NCI-H1436 treated with DMSO at 0.1 percent for 48 hours (cell line): Measurements from ENCODE around the gene CNTN4.
"Not testable (repeated sequence)": the region's sequence is repeated elsewhere in the genome, so short reads cannot be mapped to it uniquely, and the experiment has no call there.

ENCODE experiments used
- DNase-seq: peaks from one replicate; lab custom pipeline; 2025; lab: John Stamatoyannopoulos, UW

CNTN4 gene

GRCh38 chr3:2978977-2979732, 880.5 kb downstream of the CNTN4 start:
- no peak for DNase-seq

- DNase-seq, result no peak
These were observed 885.6 kb downstream of the CNTN4 start for GRCh38 chr3:2984005-2984830.

GRCh38 chr3:2984831-2985220, 886.2 kb downstream of the CNTN4 start:
- DNase-seq, result no peak

- no peak for DNase-seq
These were observed 886.8 kb downstream of the CNTN4 start for GRCh38 chr3:2985479-2985878.

GRCh38 chr3:2992534-2992933, 893.9 kb downstream of the CNTN4 start:
- no peak for DNase-seq

GRCh38 chr3:2993130-2993529, 894.5 kb downstream of the CNTN4 start:
- DNase-seq, result not testable (repeated sequence)

GRCh38 chr3:2993736-2994135, 895.1 kb downstream of the CNTN4 start:
- no peak for DNase-seq

- no peak for DNase-seq
These were observed 896.5 kb downstream of the CNTN4 start for GRCh38 chr3:2995195-2995594.

GRCh38 chr3:3005146-3005744, 906.6 kb downstream of the CNTN4 start:
- DNase-seq, result no peak

GRCh38 chr3:3013317-3014052, 914.8 kb downstream of the CNTN4 start:
- no peak for DNase-seq

GRCh38 chr3:3015185-3016089, 916.8 kb downstream of the CNTN4 start:
- no peak for DNase-seq

GRCh38 chr3:3016226-3016625, 917.6 kb downstream of the CNTN4 start:
- DNase-seq, result no peak

- DNase-seq, result no peak
These were observed 921.5 kb downstream of the CNTN4 start for GRCh38 chr3:3020209-3020608.

GRCh38 chr3:3023111-3023745, 924.6 kb downstream of the CNTN4 start:
- no peak for DNase-seq

GRCh38 chr3:3027976-3028567, 929.4 kb downstream of the CNTN4 start:
- DNase-seq, result no peak

- no peak for DNase-seq
These were observed 932.7 kb downstream of the CNTN4 start for GRCh38 chr3:3031326-3031725.

GRCh38 chr3:3037156-3037555, 938.5 kb downstream of the CNTN4 start:
- DNase-seq, result no peak

GRCh38 chr3:3038201-3038991, 939.7 kb downstream of the CNTN4 start:
- peak; percentile 31 for DNase-seq

GRCh38 chr3:3053974-3054373, 955.3 kb downstream of the CNTN4 start:
- no peak for DNase-seq
